HEK293 (cell line): ENCODE results near the gene PLD4.
A peak's percentile ranks its signal among the peaks of the same experiment; 100 is the strongest.

Experiments
- CTCF ChIA-PET: fragments of 350-600 bp; formaldehyde crosslinking; extraction: SDS; loops from one replicate; lab custom pipeline; 2021; ENCODE audit warnings: antibody characterized with exemption; lab: Yijun Ruan, JAX
- POLR2A ChIA-PET: fragments of 300-600 bp; formaldehyde crosslinking; extraction: SDS; loops from one replicate; lab custom pipeline; 2020; ENCODE audit warnings: antibody characterized with exemption, inconsistent platforms; lab: Yijun Ruan, JAX
- H3K27ac ChIP-seq: fragments of 200-500 bp; sonication (Bioruptor generic); 2 replicates; pipeline ENCODE4 v1.5.1; 2014; ENCODE audit warnings: low read depth, low read length, control low read depth, inconsistent platforms; ENCODE audit errors: extremely low read depth
- H3K36me3 ChIP-seq, 2 experiments: fragments of 200-500 bp in 1 of 2; sonication (Bioruptor generic) in 1 of 2; 1 replicate in 1 of 2; 2 replicates in 1 of 2; pipeline ENCODE4 v1.5.1; 2014 to 2017; ENCODE audit warnings: inconsistent platforms in 2 of 2, low read length in 2 of 2; ENCODE audit not compliant: control insufficient read depth in 2 of 2, insufficient read depth in 1 of 2
- H3K4me1 ChIP-seq: fragments of 200-500 bp; sonication (Bioruptor generic); 2 replicates; pipeline ENCODE4 v1.5.1; 2014; ENCODE audit warnings: mild to moderate bottlenecking, low read length, inconsistent platforms; ENCODE audit not compliant: control insufficient read depth, insufficient read depth
- H3K4me3 ChIP-seq: 2 replicates; pipeline ENCODE4 v1.5.1; 2011; ENCODE audit warnings: low read depth, mild to moderate bottlenecking, control low read depth, low read length, moderate library complexity
- H3K9me3 ChIP-seq: fragments of 200-500 bp; sonication (Bioruptor generic); 2 replicates; pipeline ENCODE4 v1.5.1; 2014; ENCODE audit warnings: low read depth, low read length, inconsistent platforms; ENCODE audit not compliant: control insufficient read depth, insufficient read depth
- BCL11A ChIP-seq: fragments of 450-650 bp; formaldehyde crosslinking; IDR thresholded peaks from 2 replicates; pipeline ENCODE4 v1.5.1; 2016; ENCODE audit warnings: low read depth, missing biosample characterization, missing genetic modification characterization
- GLIS2 ChIP-seq: fragments of 450-650 bp; formaldehyde crosslinking; IDR thresholded peaks from 2 replicates; pipeline ENCODE4 v1.5.1; 2016; ENCODE audit warnings: missing biosample characterization, missing genetic modification characterization
- HIC1 ChIP-seq: fragments of 450-650 bp; formaldehyde crosslinking; IDR thresholded peaks from 2 replicates; pipeline ENCODE4 v1.5.1; 2016; ENCODE audit warnings: missing biosample characterization, missing genetic modification characterization
- KLF9 ChIP-seq: fragments of 450-650 bp; formaldehyde crosslinking; IDR thresholded peaks from 2 replicates; pipeline ENCODE4 v1.5.1; 2016; ENCODE audit warnings: missing biosample characterization, missing genetic modification characterization, low read depth
- PATZ1 ChIP-seq: fragments of 450-650 bp; formaldehyde crosslinking; IDR thresholded peaks from 2 replicates; pipeline ENCODE4 v1.5.1; 2016; ENCODE audit warnings: missing biosample characterization, missing genetic modification characterization
- SP3 ChIP-seq: fragments of 450-650 bp; formaldehyde crosslinking; IDR thresholded peaks from 2 replicates; pipeline ENCODE4 v1.5.1; 2016; ENCODE audit warnings: missing biosample characterization, missing genetic modification characterization
- ZBTB1 ChIP-seq: fragments of 450-650 bp; formaldehyde crosslinking; IDR thresholded peaks from 2 replicates; pipeline ENCODE4 v1.5.1; 2016; ENCODE audit warnings: missing biosample characterization, missing genetic modification characterization
- ZBTB20 ChIP-seq: fragments of 450-650 bp; formaldehyde crosslinking; IDR thresholded peaks from 2 replicates; pipeline ENCODE4 v1.5.1; 2016; ENCODE audit warnings: missing biosample characterization, missing genetic modification characterization
- ZBTB6 ChIP-seq: fragments of 450-650 bp; formaldehyde crosslinking; IDR thresholded peaks from 2 replicates; pipeline ENCODE4 v1.5.1; 2017; ENCODE audit warnings: missing biosample characterization, missing genetic modification characterization
- ZFHX2 ChIP-seq: fragments of 450-650 bp; formaldehyde crosslinking; conservative IDR thresholded peaks from 2 replicates; pipeline ENCODE4 v1.5.1; 2016; ENCODE audit warnings: missing biosample characterization, missing genetic modification characterization
- ZIC2 ChIP-seq: fragments of 450-650 bp; formaldehyde crosslinking; IDR thresholded peaks from 2 replicates; pipeline ENCODE4 v1.5.1; 2016; ENCODE audit warnings: missing biosample characterization, missing genetic modification characterization
- ZNF174 ChIP-seq: fragments of 450-650 bp; formaldehyde crosslinking; IDR thresholded peaks from 2 replicates; pipeline ENCODE4 v1.5.0; 2017; ENCODE audit warnings: missing biosample characterization, mild to moderate bottlenecking, missing genetic modification characterization
- ZNF223 ChIP-seq: fragments of 450-650 bp; formaldehyde crosslinking; IDR thresholded peaks from 2 replicates; pipeline ENCODE4 v1.5.1; 2016; ENCODE audit warnings: missing biosample characterization, missing genetic modification characterization
- ZNF37A ChIP-seq: fragments of 450-650 bp; IDR thresholded peaks from 2 replicates; pipeline ENCODE4 v1.5.1; 2018; ENCODE audit warnings: missing biosample characterization, missing genetic modification characterization
- ZNF449 ChIP-seq: fragments of 450-650 bp; formaldehyde crosslinking; IDR thresholded peaks from 2 replicates; pipeline ENCODE4 v1.5.1; 2017; ENCODE audit warnings: missing biosample characterization, mild to moderate bottlenecking, missing genetic modification characterization, moderate library complexity
- ZNF600 ChIP-seq: fragments of 450-650 bp; formaldehyde crosslinking; IDR thresholded peaks from 2 replicates; pipeline ENCODE4 v1.5.1; 2016; ENCODE audit warnings: missing biosample characterization, missing genetic modification characterization

Gene PLD4

GRCh38 chr14:104978746-104979691, 54.3 kb downstream of the PLD4 start:
- no peak overlapping the region for H3K27ac ChIP-seq
- TF ChIP-seq ZIC2: peak; percentile 95
- TF ChIP-seq SP3 (tag by site-specific recombination): 0 out of 2 replicates have a peak, but pooled peaks have one; percentile 5
- peak; percentile 6; the same call in 1 of the 2 replicates for TF ChIP-seq PATZ1 (tag by site-specific recombination)
- no peak for TF ChIP-seq ZBTB1 (tag by site-specific recombination)
- TF ChIP-seq ZBTB20 (tag by site-specific recombination): 0 out of 2 replicates have a peak, but pooled peaks have one; percentile 19
- no peak for TF ChIP-seq ZNF174 (tag by site-specific recombination)
- no peak for TF ChIP-seq ZNF223
- peak; percentile 85 for TF ChIP-seq ZNF600 (tag by site-specific recombination)
- no peak for TF ChIP-seq ZBTB6
- 0 out of 2 replicates have a peak, but pooled peaks have one; percentile 22 for TF ChIP-seq BCL11A
- TF ChIP-seq KLF9: no peak
- peak; percentile 40; the same call in 1 of the 2 replicates for TF ChIP-seq GLIS2 (tag by site-specific recombination)
- TF ChIP-seq ZNF37A (tag by site-specific recombination): no peak
- 0 out of 2 replicates have a peak, but pooled peaks have one; percentile 16 for TF ChIP-seq HIC1 (tag by site-specific recombination)
- no peak for TF ChIP-seq ZNF449
- TF ChIP-seq ZFHX2 (tag by site-specific recombination): peak; percentile 44
- TF ChIP-seq, all 188 proteins: peak for 9
- Histone ChIP-seq H3K36me3 (no peaks in the 10 kb centered on the region), H3K4me3 (no peak overlapping the region), H3K9me3 (no peaks in the 10 kb centered on the region), H3K4me1 (peaks cover 5% of the 10 kb centered on the region; the same call in 1 of the 2 replicates)
- CTCF ChIA-PET: interaction anchor here (1.0 kb wide), 1 partner anchor 67 kb away, joined by 3 read pairs; no protein-coding TSS in a partner anchor
- POLR2A ChIA-PET: interaction anchor here (0.6 to 1.5 kb wide), 6 partner anchors 10 to 225 kb away, joined by 3 to 7 read pairs (median 4); partner anchors contain the start of gene CDCA4
